ENCODE results near the gene TET3.

DNA sequence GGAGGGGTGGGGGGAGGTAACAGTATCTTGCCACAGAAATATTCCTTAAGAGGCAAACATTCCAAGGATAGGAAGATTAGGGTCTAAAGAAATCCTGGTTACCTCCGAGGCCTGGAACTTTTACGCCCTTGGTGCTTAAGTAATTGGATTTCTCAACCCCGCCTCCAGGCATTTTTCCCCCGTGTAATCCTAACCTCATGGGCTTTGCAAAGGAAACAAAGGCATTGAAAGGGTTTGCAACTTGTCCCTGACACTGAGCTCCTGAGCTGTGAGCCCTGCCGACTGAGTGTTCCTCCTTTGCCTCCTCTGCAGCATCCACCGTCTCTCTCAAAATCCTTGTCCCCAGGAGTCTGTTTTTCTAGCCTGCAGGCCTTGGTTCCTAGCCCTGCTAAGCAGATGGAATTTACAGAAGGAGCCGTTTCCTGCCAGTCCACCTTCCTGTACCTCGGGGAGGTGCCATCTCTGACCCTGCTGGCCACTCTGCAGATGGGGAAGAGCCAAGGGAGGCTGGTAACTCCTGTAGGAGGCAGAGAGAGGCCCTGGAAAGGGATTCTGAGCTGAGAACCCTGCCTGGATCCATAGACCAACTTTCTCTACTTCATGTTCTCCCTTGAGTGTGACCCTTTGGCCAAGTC is 24.2 kb downstream of the TET3 start:
- no peak for TF ChIP-seq SMC3 (IDR thresholded peaks at IDR 0.05)
- TF ChIP-seq, protein P1, sequence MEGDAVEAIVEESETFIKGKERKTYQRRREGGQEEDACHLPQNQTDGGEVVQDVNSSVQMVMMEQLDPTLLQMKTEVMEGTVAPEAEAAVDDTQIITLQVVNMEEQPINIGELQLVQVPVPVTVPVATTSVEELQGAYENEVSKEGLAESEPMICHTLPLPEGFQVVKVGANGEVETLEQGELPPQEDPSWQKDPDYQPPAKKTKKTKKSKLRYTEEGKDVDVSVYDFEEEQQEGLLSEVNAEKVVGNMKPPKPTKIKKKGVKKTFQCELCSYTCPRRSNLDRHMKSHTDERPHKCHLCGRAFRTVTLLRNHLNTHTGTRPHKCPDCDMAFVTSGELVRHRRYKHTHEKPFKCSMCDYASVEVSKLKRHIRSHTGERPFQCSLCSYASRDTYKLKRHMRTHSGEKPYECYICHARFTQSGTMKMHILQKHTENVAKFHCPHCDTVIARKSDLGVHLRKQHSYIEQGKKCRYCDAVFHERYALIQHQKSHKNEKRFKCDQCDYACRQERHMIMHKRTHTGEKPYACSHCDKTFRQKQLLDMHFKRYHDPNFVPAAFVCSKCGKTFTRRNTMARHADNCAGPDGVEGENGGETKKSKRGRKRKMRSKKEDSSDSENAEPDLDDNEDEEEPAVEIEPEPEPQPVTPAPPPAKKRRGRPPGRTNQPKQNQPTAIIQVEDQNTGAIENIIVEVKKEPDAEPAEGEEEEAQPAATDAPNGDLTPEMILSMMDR (IDR thresholded peaks at IDR 0.05), result no peak
- no peak for TF ChIP-seq ELK1 (IDR thresholded peaks at IDR 0.05; ENCODE audit: low read depth, low read length)
